ENCODE measurements around the gene ANAPC13. TPM values are rescaled to one million over a fixed set of nuclear protein-coding genes. Genes with fewer than 3 reads are reported as not detected.

ANAPC13 gene
- total and polyA plus RNA-seq, 2 of the 4 experiments (the other 2 are of a cell fraction): 43.4 to 62.9 TPM

- TF ChIP-seq RAD21 (IDR thresholded peaks at IDR 0.05; ENCODE audit: low read length) (no peak), BHLHE40 (IDR thresholded peaks at IDR 0.05; ENCODE audit: low read depth, low read length) (no peak), CEBPB (IDR thresholded peaks at IDR 0.05; ENCODE audit: low read depth, low read length) (no peak), CHD1 (IDR thresholded peaks at IDR 0.05; ENCODE audit: low read depth, low read length) (no peak), FOS (IDR thresholded peaks at IDR 0.05; ENCODE audit: low read depth, low read length) (no peak), RCOR1 (IDR thresholded peaks at IDR 0.05; ENCODE audit: insufficient replicate concordance, low read length) (no peak), POLR2A (IDR thresholded peaks at IDR 0.05; ENCODE audit: low read depth, low read length) (no peak), RFX5 (IDR thresholded peaks at IDR 0.05; ENCODE audit: low read depth, low read length) (no peak), MXI1 (IDR thresholded peaks at IDR 0.05; ENCODE audit: borderline replicate concordance, low read depth, low read length) (no peak), MAZ (IDR thresholded peaks at IDR 0.05; ENCODE audit: borderline replicate concordance, low read depth, low read length) (no peak), SMC3 (IDR thresholded peaks at IDR 0.05; ENCODE audit: low read depth, low read length) (no peak), MAFK (IDR thresholded peaks at IDR 0.05; ENCODE audit: low read depth, low read length) (no peak), ELK1 (IDR thresholded peaks at IDR 0.05; ENCODE audit: borderline replicate concordance, low read depth, low read length) (no peak), USF2 (IDR thresholded peaks at IDR 0.05; ENCODE audit: low read depth, low read length) (no peak), NFE2L2 (IDR thresholded peaks at IDR 0.05; ENCODE audit: low read depth, low read length) (no peak)
- TF ChIP-seq, protein P1, sequence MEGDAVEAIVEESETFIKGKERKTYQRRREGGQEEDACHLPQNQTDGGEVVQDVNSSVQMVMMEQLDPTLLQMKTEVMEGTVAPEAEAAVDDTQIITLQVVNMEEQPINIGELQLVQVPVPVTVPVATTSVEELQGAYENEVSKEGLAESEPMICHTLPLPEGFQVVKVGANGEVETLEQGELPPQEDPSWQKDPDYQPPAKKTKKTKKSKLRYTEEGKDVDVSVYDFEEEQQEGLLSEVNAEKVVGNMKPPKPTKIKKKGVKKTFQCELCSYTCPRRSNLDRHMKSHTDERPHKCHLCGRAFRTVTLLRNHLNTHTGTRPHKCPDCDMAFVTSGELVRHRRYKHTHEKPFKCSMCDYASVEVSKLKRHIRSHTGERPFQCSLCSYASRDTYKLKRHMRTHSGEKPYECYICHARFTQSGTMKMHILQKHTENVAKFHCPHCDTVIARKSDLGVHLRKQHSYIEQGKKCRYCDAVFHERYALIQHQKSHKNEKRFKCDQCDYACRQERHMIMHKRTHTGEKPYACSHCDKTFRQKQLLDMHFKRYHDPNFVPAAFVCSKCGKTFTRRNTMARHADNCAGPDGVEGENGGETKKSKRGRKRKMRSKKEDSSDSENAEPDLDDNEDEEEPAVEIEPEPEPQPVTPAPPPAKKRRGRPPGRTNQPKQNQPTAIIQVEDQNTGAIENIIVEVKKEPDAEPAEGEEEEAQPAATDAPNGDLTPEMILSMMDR (conservative IDR thresholded peaks at IDR 0.05; ENCODE audit: low read depth, low read length): no peak
- WGBS, 2 experiments (ENCODE audit: extremely low coverage in 2 of 2, insufficient read length in 1 of 2): 33% methylated on average over 1 of the region's 3 CpGs; no CpG with 5 or more reads in 1 of the 2 experiments
- H3K4me3 ChIP-seq (ENCODE audit: insufficient read depth, low read depth, low read length): no peak overlapping the region
- H3K4me2 ChIP-seq (ENCODE audit: low read depth, low read length): no peak overlapping the region
- CTCF ChIA-PET: no interaction called here
- DNase-seq (no peak), ATAC-seq (ENCODE audit: low read depth) (no peak)
- no peak overlapping the region for H2AFZ ChIP-seq (replicated peaks; ENCODE audit: low read length, poor library complexity)
- H2AK5ac ChIP-seq (ENCODE audit: low read depth, low read length): no peak overlapping the region
- H3K4me1 ChIP-seq (ENCODE audit: control insufficient read depth, insufficient read depth, low read length): peaks cover 4% of the 10 kb centered on the region; the same call in 1 of the 2 replicates
- H2BK120ac ChIP-seq (ENCODE audit: low read depth, low read length): no peak overlapping the region
- peaks cover 35 to 46% of the 10 kb centered on the region in 2 experiments for H3K79me1 ChIP-seq (ENCODE audit: low read depth in 1 of 2, low read length in 2 of 2)
- H2AK9ac ChIP-seq (replicated peaks; ENCODE audit: low read depth, low read length, poor library complexity): no peak overlapping the region
- no peak overlapping the region for H3K56ac ChIP-seq (ENCODE audit: extremely low read depth, insufficient read depth, low read length)
- peaks cover 4% of the 10 kb centered on the region; the same call in 1 of the 2 replicates for H3K36me3 ChIP-seq (ENCODE audit: control insufficient read depth, insufficient read depth, low read length)
- in situ Hi-C loops (cut with MboI; ENCODE audit: low sequenced_read_pairs) (loop anchor here (25.0 kb wide), 1 partner anchor 684 kb away; the partner anchor contains the start of gene SRPRB), intact Hi-C loops (cut with micrococcal nuclease) (no loop called here), dilution Hi-C loops (cut with HindIII; ENCODE audit: low sequenced_read_pairs, unreplicated experiment) (no loop called here)
- no peak overlapping the region for H2BK20ac ChIP-seq (ENCODE audit: low read depth, low read length)
- no peak overlapping the region for H3K18ac ChIP-seq (ENCODE audit: low read depth, low read length)
- no peaks in the 10 kb centered on the region for H3K9me1 ChIP-seq (ENCODE audit: insufficient read depth, low read length)
- BruUV-seq (replicated peaks): no TSS peak
- POLR2A ChIA-PET (ENCODE audit: unreplicated experiment): no interaction called here
- H3K9ac ChIP-seq (ENCODE audit: low read depth, low read length): no peak overlapping the region
- no peak overlapping the region for H3K14ac ChIP-seq (replicated peaks; ENCODE audit: low read depth, low read length)
- H3K27ac ChIP-seq (ENCODE audit: insufficient read depth, low read length): no peak overlapping the region
- H4K5ac ChIP-seq (ENCODE audit: low read depth, low read length): no peak overlapping the region
- H4K20me1 ChIP-seq (ENCODE audit: insufficient read depth, low read length): no peaks in the 10 kb centered on the region; the same call in 1 of the 2 replicates
- H4K8ac ChIP-seq (ENCODE audit: low read depth in 2 of 2, low read length in 2 of 2): no peak overlapping the region
- no peak overlapping the region for H3K4ac ChIP-seq (ENCODE audit: low read depth, low read length)
- H3K27me3 ChIP-seq (ENCODE audit: control insufficient read depth, insufficient read depth, low read length): no peaks in the 10 kb centered on the region
- H4K91ac ChIP-seq (ENCODE audit: insufficient read depth, low read depth, low read length): no peak overlapping the region
- H2BK15ac ChIP-seq (ENCODE audit: low read depth, low read length): no peak overlapping the region
- H3K23ac ChIP-seq (ENCODE audit: low read depth, low read length): no peak overlapping the region
- no peak overlapping the region for H2BK5ac ChIP-seq (ENCODE audit: low read depth, low read length, poor library complexity, severe bottlenecking)
- no peaks in the 10 kb centered on the region for H3K9me3 ChIP-seq (ENCODE audit: control insufficient read depth, insufficient read depth, low read length)
Observed at GRCh38 chr3:134496471-134497071, 10.8 kb upstream of the ANAPC13 start.

Data from IMR-90 (cell line).